Endothelial cell of umbilical vein (primary cell): ENCODE data around the gene KRT83. TPM values are rescaled to one million over a fixed set of nuclear protein-coding genes. Genes with fewer than 3 reads are reported as not detected.

Experiments
- BruUV-seq: library from RNA; stranded (reverse); fragments of 400-500 nt; replicated peaks from 2 replicates; lab custom pipeline; 2021; lab: Mats Ljungman, UMichigan
- CTCF ChIA-PET: fragments of 300-600, 350-600 bp; sonication (Branson Sonifier 250); formaldehyde crosslinking; loops from one replicate; lab custom pipeline; 2021; ENCODE audit warnings: antibody characterized with exemption, inconsistent platforms; lab: Charles Lee
- POLR2A ChIA-PET: fragments of 300-600, 350-600 bp; sonication (Branson Sonifier 250); formaldehyde crosslinking; loops from one replicate; lab custom pipeline; 2021; ENCODE audit warnings: antibody characterized with exemption, inconsistent platforms; lab: Charles Lee
- DNase-seq: peaks from one replicate; pipeline ENCODE4 v3.0.0-alpha.2; 2011; ENCODE audit warnings: low read depth, low spot score
- FAIRE-seq: peaks from 2 replicates; lab custom pipeline; 2011; peaks lifted over from hg19 to GRCh38; lab: Jason Lieb, UNC
- H2AFZ ChIP-seq: 2 replicates; pipeline ENCODE4 v1.6.0; 2012; ENCODE audit warnings: low read depth, low read length, control low read depth, inconsistent platforms
- H3K27ac ChIP-seq: 2 replicates; pipeline ENCODE4 v1.5.1; 2011; ENCODE audit warnings: low read depth, mild to moderate bottlenecking, control low read depth, low read length, moderate library complexity; ENCODE audit not compliant: insufficient read depth
- H3K27me3 ChIP-seq, 2 experiments: 2 replicates each; pipeline versions ENCODE4 v1.6.0 to v1.6.1; 2011; ENCODE audit warnings: low read length in 2 of 2, mixed read lengths in 1 of 2; ENCODE audit not compliant: control insufficient read depth in 2 of 2, insufficient read depth in 2 of 2
- H3K36me3 ChIP-seq, 2 experiments: 2 replicates in 1 of 2; 3 replicates in 1 of 2; pipeline ENCODE4 v1.5.1; 2011; ENCODE audit warnings: low read length in 2 of 2, mild to moderate bottlenecking in 1 of 2, moderate library complexity in 1 of 2; ENCODE audit not compliant: control insufficient read depth in 2 of 2, insufficient read depth in 2 of 2; ENCODE audit errors: extremely low read depth in 1 of 2
- H3K4me1 ChIP-seq: 3 replicates; pipeline ENCODE4 v1.5.1; 2011; ENCODE audit warnings: mild to moderate bottlenecking, low read length; ENCODE audit not compliant: control insufficient read depth, insufficient read depth; ENCODE audit errors: extremely low read depth
- H3K4me2 ChIP-seq: 2 replicates; pipeline ENCODE4 v1.6.1; 2011; ENCODE audit warnings: low read length, control low read depth, mixed read lengths; ENCODE audit not compliant: insufficient read depth
- H3K4me3 ChIP-seq, 3 experiments: fragments of 200-600 bp in 1 of 3; sonication (generic), shearing (Covaris generic) in 1 of 3; replicated peaks in 1 of 3; 2 replicates each; pipeline ENCODE4 v1.5.1; 2011 to 2016; ENCODE audit warnings: control low read depth in 3 of 3, low read length in 3 of 3, mild to moderate bottlenecking in 2 of 3, inconsistent platforms in 1 of 3, low read depth in 1 of 3, moderate library complexity in 1 of 3; ENCODE audit not compliant: insufficient read depth in 1 of 3
- H3K79me2 ChIP-seq: 2 replicates; pipeline ENCODE4 v1.6.0; 2012; ENCODE audit warnings: low read length, inconsistent platforms; ENCODE audit not compliant: control insufficient read depth, insufficient read depth
- H3K9ac ChIP-seq: replicated peaks from 2 replicates; pipeline ENCODE3; 2011; ENCODE audit warnings: low read length, control low read depth; ENCODE audit not compliant: insufficient read depth; ENCODE audit errors: extremely low read depth
- H3K9me1 ChIP-seq: replicated peaks from 3 replicates; pipeline ENCODE4 v1.6.0; 2011; ENCODE audit warnings: mild to moderate bottlenecking, low read length; ENCODE audit not compliant: control insufficient read depth, insufficient read depth; ENCODE audit errors: extremely low read depth
- H3K9me3 ChIP-seq: replicated peaks from 2 replicates; pipeline ENCODE4 v1.5.1; 2012; ENCODE audit warnings: low read length, inconsistent platforms; ENCODE audit not compliant: control insufficient read depth, insufficient read depth
- H4K20me1 ChIP-seq: replicated peaks from 2 replicates; pipeline ENCODE3; 2011; ENCODE audit warnings: mild to moderate bottlenecking, low read length; ENCODE audit not compliant: control insufficient read depth, insufficient read depth; ENCODE audit errors: extremely low read depth
- CTCF ChIP-seq, 2 donors: IDR thresholded peaks; 1 replicate in 1 of 2; 2 replicates in 1 of 2; pipeline ENCODE4 v1.5.1; 2011; ENCODE audit warnings: low read length in 2 of 2, mild to moderate bottlenecking in 2 of 2, moderate library complexity in 2 of 2, control low read depth in 1 of 2, inconsistent platforms in 1 of 2, low read depth in 1 of 2; ENCODE audit not compliant: insufficient read depth in 1 of 2; ENCODE audit errors: extremely low read depth in 1 of 2
- EZH2 ChIP-seq: IDR thresholded peaks from 2 replicates; pipeline ENCODE4 v1.6.1; 2012; ENCODE audit warnings: borderline replicate concordance, low read depth, mild to moderate bottlenecking, moderate library complexity, low read length, inconsistent platforms; ENCODE audit not compliant: severe bottlenecking
- FOS ChIP-seq: IDR thresholded peaks from 2 replicates; pipeline ENCODE4 v1.6.1; 2011; ENCODE audit warnings: mild to moderate bottlenecking, low read length, moderate library complexity, borderline replicate concordance; ENCODE audit not compliant: insufficient read depth
- GATA2 ChIP-seq: IDR thresholded peaks from 2 replicates; pipeline ENCODE4 v1.7.0; 2011; ENCODE audit warnings: low read depth, mild to moderate bottlenecking, moderate library complexity, mixed read lengths, low read length; ENCODE audit not compliant: insufficient read length, insufficient read depth
- JUN ChIP-seq: IDR thresholded peaks from 2 replicates; pipeline ENCODE4 v1.6.1; 2011; ENCODE audit warnings: borderline replicate concordance, low read depth; ENCODE audit not compliant: insufficient read length, insufficient read depth
- MYC ChIP-seq: IDR thresholded peaks from one replicate; pipeline ENCODE4 v1.6.1; 2011; ENCODE audit warnings: mild to moderate bottlenecking, low read depth, low read length
- POLR2A ChIP-seq: IDR thresholded peaks from 2 replicates; pipeline ENCODE4 v1.6.1; 2012; ENCODE audit warnings: low read depth, mild to moderate bottlenecking, control low read depth, low read length
- POLR2AphosphoS5 ChIP-seq: IDR thresholded peaks from 2 replicates; pipeline ENCODE4 v1.6.1; 2012; ENCODE audit warnings: low read depth, mild to moderate bottlenecking, control low read depth, low read length, moderate library complexity; ENCODE audit not compliant: insufficient read depth
- dilution Hi-C: fragments of 300-500 bp; cut with MboI; formaldehyde crosslinking; loops from one replicate; pipeline ENCODE4 v1.15.0; 2019; ENCODE audit warnings: low sequenced_read_pairs; ENCODE audit not compliant: extremely low pct_ligation_motif_present
- intact Hi-C: fragments of 100-400 bp; cut with micrococcal nuclease; formaldehyde crosslinking; loops from one replicate; pipeline ENCODE4 v1.10.0; 2022
- polyA plus RNA-seq, 4 experiments: library from polyadenylated mRNA; depleted of rRNA in 3 of 4; stranded (reverse) in 3 of 4; unstranded in 1 of 4; fragments of >200 nt; gene quantifications; 2 replicates each; pipeline versions ENCODE4 v1.2.1 to v1.2.3, GENCODE V29; 2011 to 2012; ENCODE audit warnings: missing spikeins in 1 of 4
- total RNA-seq: library from RNA; stranded (reverse); gene quantifications from 2 replicates; pipeline ENCODE4 v1.2.3, GENCODE V29; 2021
- TF ChIP-seq, protein P1 (sequence below): IDR thresholded peaks from 2 replicates; pipeline ENCODE4 v1.6.1; 2011; ENCODE audit not compliant: insufficient read depth, insufficient read length

The KRT83 gene
- total and polyA plus RNA-seq, 2 donors (not counting 3 experiments of a cell fraction or from before 2014, with no cell fraction given) = not detected

DNA sequence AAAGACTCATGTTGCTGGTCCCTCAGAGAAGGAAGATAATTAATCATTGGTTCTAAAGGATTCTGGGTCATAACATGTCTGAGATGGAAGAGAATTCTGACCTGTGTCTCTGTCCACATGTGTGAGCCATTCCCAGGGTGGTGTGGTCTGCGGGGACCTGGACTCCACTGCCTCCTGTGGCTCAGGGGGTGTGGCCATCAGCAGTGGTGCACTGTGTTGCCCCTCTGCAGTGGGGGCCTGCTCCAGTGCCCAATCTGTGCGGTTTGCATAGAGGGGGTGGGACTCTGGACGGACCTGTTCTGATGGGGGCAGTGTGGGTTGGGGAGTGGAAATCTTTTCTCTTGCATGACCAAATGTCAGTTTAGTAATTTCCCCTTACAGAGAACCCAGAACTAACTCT, 32.6 kb upstream of the KRT83 start:
- Histone ChIP-seq H3K9me1 (no peaks in the 10 kb centered on the region), H3K79me2 (no peaks in the 10 kb centered on the region), H3K4me2 (no peak overlapping the region), H3K27me3 (peaks cover 12 to 14% of the 10 kb centered on the region in 2 experiments), H3K4me3 (no peak overlapping the region), H3K9ac (no peak overlapping the region), H3K4me1 (no peaks in the 10 kb centered on the region), H4K20me1 (no peaks in the 10 kb centered on the region), H2AFZ (no peak overlapping the region), H3K27ac (no peak overlapping the region), H3K9me3 (no peaks in the 10 kb centered on the region), H3K36me3 (no peaks in the 10 kb centered on the region)
- ChIA-PET POLR2A (no interaction called here), CTCF (no interaction called here)
- no peak for DNase-seq
- no TSS peak for BruUV-seq
- dilution Hi-C loops (no loop called here), intact Hi-C loops (no loop called here)
- no peak for FAIRE-seq
- TF ChIP-seq CTCF (IDR thresholded peaks at IDR 0.05; ENCODE audit: extremely low read depth in 1 of 2, insufficient read depth in 1 of 2, low read depth in 1 of 2, low read length in 2 of 2) = no peak
- TF ChIP-seq, protein P1, sequence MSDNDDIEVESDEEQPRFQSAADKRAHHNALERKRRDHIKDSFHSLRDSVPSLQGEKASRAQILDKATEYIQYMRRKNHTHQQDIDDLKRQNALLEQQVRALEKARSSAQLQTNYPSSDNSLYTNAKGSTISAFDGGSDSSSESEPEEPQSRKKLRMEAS = no peak
- TF ChIP-seq EZH2 = no peak
- no peak for TF ChIP-seq FOS
- TF ChIP-seq GATA2 = no peak
- no peak for TF ChIP-seq POLR2AphosphoS5
- no peak for TF ChIP-seq POLR2A
- TF ChIP-seq MYC = no peak
- no peak for TF ChIP-seq JUN
